Measurements from ENCODE around the gene IFNA13.

Gene IFNA13

DNA sequence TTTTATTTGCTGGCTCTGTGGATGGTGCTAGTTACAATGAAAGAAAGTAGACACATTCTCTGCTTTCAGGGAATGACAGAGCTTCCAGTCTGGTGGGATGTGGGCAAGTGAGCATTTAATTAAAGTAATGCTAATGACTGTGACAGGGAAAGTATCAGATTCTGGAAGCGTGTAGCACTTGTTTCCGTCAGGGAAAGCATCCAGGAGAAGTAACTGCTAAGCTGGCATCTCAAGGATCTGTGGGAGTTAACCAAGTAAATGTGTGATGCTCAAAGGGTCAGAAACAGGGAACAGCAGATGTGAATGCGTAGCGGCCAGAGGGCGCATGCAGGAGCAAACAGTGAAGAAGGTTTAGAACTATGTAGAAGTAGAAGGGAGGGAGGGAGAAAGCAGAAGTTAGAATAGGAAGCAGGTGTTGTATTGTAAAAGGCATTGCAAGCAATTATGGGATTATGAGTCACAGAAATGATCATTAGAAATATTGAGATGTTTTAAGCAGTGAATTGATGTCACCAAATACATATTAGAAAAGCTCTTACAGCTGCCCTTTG, 44.9 kb downstream of the IFNA13 start:
- no peak for DNase-seq (ENCODE audit: low read depth, low spot score)
- ChIA-PET CTCF (interaction anchor here (0.7 to 3.2 kb wide), 9 partner anchors 10 to 468 kb away, joined by 3 to 17 read pairs (median 4); partner anchors contain the start of gene KLHL9), POLR2A (no interaction called here)
- TF ChIP-seq, protein P1, sequence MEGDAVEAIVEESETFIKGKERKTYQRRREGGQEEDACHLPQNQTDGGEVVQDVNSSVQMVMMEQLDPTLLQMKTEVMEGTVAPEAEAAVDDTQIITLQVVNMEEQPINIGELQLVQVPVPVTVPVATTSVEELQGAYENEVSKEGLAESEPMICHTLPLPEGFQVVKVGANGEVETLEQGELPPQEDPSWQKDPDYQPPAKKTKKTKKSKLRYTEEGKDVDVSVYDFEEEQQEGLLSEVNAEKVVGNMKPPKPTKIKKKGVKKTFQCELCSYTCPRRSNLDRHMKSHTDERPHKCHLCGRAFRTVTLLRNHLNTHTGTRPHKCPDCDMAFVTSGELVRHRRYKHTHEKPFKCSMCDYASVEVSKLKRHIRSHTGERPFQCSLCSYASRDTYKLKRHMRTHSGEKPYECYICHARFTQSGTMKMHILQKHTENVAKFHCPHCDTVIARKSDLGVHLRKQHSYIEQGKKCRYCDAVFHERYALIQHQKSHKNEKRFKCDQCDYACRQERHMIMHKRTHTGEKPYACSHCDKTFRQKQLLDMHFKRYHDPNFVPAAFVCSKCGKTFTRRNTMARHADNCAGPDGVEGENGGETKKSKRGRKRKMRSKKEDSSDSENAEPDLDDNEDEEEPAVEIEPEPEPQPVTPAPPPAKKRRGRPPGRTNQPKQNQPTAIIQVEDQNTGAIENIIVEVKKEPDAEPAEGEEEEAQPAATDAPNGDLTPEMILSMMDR (IDR thresholded peaks at IDR 0.05; ENCODE audit: insufficient read depth, low read length, missing control alignments), result no peak
- no peak overlapping the region for H3K4me3 ChIP-seq (ENCODE audit: low read depth, low read length)

DNA sequence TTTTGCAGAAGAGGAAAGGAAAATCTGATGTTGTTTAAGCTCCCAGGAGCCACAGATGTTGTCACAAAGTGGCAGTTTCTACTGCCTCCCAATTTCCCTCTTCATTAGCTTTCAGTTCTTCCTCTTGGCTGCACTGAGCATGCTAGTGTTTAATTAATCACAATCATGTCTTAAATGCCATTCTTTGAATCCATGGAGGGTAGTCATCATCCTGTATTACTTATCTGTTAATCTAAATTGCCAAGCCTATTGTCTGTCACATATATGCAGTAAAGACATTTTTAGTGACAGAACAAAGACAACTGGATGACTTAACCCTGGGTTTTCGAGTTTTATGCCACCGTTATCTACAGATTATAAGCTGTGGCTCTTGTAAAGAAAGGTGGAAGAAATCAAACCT, 47.4 kb downstream of the IFNA13 start:
- TF ChIP-seq, protein P1 (IDR thresholded peaks at IDR 0.05; ENCODE audit: insufficient read depth, low read length, missing control alignments), result no peak
- H3K4me3 ChIP-seq (ENCODE audit: low read depth, low read length), result no peak overlapping the region
- ChIA-PET POLR2A (no interaction called here), CTCF (interaction anchor here (0.7 to 4.6 kb wide), 11 partner anchors 10 to 688 kb away, joined by 3 to 42 read pairs (median 3); partner anchors contain the start of gene CDKN2B)
- no peak for DNase-seq (ENCODE audit: low read depth, low spot score)

- no peak for DNase-seq (ENCODE audit: low read depth, low spot score)
- TF ChIP-seq, protein P1 (IDR thresholded peaks at IDR 0.05; ENCODE audit: insufficient read depth, low read length, missing control alignments), result peak; percentile 71
- H3K4me3 ChIP-seq (ENCODE audit: low read depth, low read length), result no peak overlapping the region
- POLR2A ChIA-PET, result no interaction called here
- CTCF ChIA-PET, result interaction anchor here (0.6 to 4.6 kb wide), 25 partner anchors 8 to 1879 kb away, joined by 3 to 42 read pairs (median 5); partner anchors contain the start of gene KLHL9
These were observed 49.6 kb downstream of the IFNA13 start for GRCh38 chr9:21317956-21318923.
